DMS79 treated with DMSO at 0.1 percent for 48 hours (cell line): ENCODE measurements around the gene METRNL.

Experiments
- DNase-seq: peaks from one replicate; lab custom pipeline; 2025; lab: John Stamatoyannopoulos, UW

The METRNL gene

DNA sequence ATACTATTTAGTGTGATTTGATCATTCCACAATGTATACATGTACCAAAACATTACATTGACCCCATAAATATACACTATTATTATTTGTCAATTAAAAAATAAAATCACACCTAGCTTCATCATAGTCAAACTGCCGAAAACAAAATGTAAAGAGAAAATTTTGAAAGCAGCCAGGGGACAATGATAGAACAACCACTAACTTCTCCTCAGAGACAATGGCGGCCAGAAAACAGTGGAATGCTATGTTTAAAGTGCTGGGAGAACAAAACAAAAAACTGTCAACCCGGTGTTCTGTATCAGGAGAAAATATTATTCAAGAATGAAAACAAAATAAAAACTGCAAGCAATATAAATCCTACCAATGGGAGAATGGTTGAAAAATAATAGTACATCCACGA lies 63.2 kb downstream of the METRNL start:
- no peak for DNase-seq

DNA sequence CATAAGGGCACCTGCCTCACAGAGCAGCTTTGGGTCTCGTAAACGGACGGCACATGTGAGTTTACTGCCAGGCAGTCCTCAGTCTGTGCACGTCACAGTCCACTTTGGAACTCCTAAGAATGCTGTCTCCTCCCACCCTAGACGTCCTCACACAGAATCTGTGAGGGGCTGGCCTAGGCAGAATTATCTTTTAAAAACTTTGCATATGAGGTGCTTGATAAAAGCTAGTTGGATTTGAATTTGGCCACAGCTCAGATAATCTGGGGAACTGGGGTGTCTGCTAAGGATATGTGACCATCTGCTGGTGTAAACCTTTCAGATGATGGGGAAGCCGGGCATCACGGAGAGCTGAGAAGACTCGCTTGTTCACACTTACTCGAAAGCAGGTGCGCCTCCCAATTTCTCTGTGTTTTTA lies 64.4 kb downstream of the METRNL start:
- no peak for DNase-seq
